HepG2 (cell line): ENCODE measurements around the gene ORC4.

Experiments used
- EZH2 ChIP-seq: conservative IDR thresholded peaks from 2 replicates; pipeline ENCODE4 v1.6.1; 2012; ENCODE audit warnings: mild to moderate bottlenecking, low read depth, low read length, moderate library complexity
- RELA ChIP-seq: sonication (generic); formaldehyde crosslinking; IDR thresholded peaks from 2 replicates; pipeline ENCODE4 v1.4.0; 2020; ENCODE audit warnings: missing genetic modification reagents
- STAT5B ChIP-seq: sonication (generic); formaldehyde crosslinking; IDR thresholded peaks from 2 replicates; pipeline ENCODE4 v1.4.0; 2020; ENCODE audit warnings: missing genetic modification reagents
- UBTF ChIP-seq: sonication (generic); formaldehyde crosslinking; IDR thresholded peaks from 2 replicates; pipeline ENCODE4 v1.4.0; 2020; ENCODE audit warnings: mild to moderate bottlenecking, missing genetic modification reagents
- USF2 ChIP-seq, 2 experiments: sonication (generic) in 1 of 2; formaldehyde crosslinking in 1 of 2; IDR thresholded peaks; 2 replicates each; pipeline versions ENCODE4 v1.5.1 to v1.6.1; 2011 to 2020; ENCODE audit warnings: borderline replicate concordance in 1 of 2, low read depth in 1 of 2, low read length in 1 of 2, mild to moderate bottlenecking in 1 of 2, missing genetic modification reagents in 1 of 2, moderate library complexity in 1 of 2
- ZEB1 ChIP-seq: IDR thresholded peaks from 2 replicates; pipeline ENCODE4 v1.6.1; 2012; ENCODE audit warnings: mild to moderate bottlenecking, low read depth, inconsistent platforms; ENCODE audit not compliant: insufficient replicate concordance
- ZNF761 ChIP-seq: sonication (generic); formaldehyde crosslinking; conservative IDR thresholded peaks from 2 replicates; pipeline ENCODE4 v1.4.0; 2020; ENCODE audit warnings: mild to moderate bottlenecking, missing genetic modification reagents

- TF ChIP-seq ZEB1 (no peak), USF2 (IDR thresholded peaks at IDR 0.05; ENCODE audit: low read depth, low read length) (no peak), USF2 (CRISPR knock-in tag; IDR thresholded peaks at IDR 0.05; ENCODE audit: borderline replicate concordance) (no peak), EZH2 (no peak), ZNF761 (no peak), STAT5B (CRISPR knock-in tag) (no peak), RELA (CRISPR knock-in tag) (no peak), UBTF (CRISPR knock-in tag) (no peak)
Observed at GRCh38 chr2:148032215-148032614, 11.7 kb upstream of the ORC4 start.
